NB4 (cell line): ENCODE data around the gene RHOT1.

Experiments used
- MYC ChIP-seq: IDR thresholded peaks from 2 replicates; pipeline ENCODE4 v1.6.1; 2011; ENCODE audit warnings: low read depth, low read length
- POLR2A ChIP-seq: IDR thresholded peaks from 2 replicates; pipeline ENCODE4 v1.6.1; 2011; ENCODE audit warnings: mild to moderate bottlenecking; ENCODE audit not compliant: insufficient read length; ENCODE audit errors: extremely low read depth
- TF ChIP-seq, protein P1 (sequence below): IDR thresholded peaks from one replicate; pipeline ENCODE4 v1.5.1; 2012; ENCODE audit warnings: low read depth, low read length

DNA sequence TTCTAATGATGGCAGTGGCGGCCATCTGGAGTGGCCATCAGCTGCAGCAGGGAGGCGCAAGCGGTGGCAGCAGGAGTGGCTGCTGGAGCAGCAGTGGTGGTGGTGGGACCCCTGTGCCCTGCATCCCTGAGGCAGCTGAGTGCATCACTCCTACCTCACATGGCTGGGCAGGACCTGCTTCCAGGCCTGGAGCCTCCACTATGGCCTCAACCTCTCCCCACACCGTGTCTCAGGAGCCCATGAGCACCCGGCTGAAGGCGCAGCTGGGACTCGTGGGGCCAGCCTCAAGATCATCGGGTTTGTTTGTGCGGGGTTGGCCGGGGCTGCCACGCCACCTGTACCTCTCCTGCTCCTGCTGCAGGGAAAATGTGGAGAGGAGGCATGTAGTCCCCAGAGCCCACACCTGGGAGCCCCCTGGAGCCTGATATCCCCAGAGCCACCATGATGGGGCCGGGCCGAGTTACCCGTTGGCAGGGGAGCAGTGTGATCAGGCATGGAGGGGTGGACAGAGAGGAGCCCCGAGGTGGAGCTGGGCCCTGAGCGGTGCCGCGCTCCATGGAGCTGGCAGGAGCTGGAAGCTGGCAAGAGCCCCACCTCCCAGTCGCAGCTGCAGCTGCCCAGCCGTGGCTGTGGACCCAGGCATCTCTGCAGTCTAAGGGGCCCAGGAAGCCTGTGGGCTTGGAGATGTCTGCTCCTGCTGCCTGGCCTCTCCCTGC is 16.7 kb downstream of the RHOT1 start:
- TF ChIP-seq, protein P1, sequence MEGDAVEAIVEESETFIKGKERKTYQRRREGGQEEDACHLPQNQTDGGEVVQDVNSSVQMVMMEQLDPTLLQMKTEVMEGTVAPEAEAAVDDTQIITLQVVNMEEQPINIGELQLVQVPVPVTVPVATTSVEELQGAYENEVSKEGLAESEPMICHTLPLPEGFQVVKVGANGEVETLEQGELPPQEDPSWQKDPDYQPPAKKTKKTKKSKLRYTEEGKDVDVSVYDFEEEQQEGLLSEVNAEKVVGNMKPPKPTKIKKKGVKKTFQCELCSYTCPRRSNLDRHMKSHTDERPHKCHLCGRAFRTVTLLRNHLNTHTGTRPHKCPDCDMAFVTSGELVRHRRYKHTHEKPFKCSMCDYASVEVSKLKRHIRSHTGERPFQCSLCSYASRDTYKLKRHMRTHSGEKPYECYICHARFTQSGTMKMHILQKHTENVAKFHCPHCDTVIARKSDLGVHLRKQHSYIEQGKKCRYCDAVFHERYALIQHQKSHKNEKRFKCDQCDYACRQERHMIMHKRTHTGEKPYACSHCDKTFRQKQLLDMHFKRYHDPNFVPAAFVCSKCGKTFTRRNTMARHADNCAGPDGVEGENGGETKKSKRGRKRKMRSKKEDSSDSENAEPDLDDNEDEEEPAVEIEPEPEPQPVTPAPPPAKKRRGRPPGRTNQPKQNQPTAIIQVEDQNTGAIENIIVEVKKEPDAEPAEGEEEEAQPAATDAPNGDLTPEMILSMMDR: no peak
- no peak for TF ChIP-seq POLR2A
- no peak for TF ChIP-seq MYC
